HS-5 (cell line): ENCODE measurements around the gene MPHOSPH8.

Experiments used
- DNase-seq: peaks from one replicate; pipeline ENCODE4 v3.0.0-alpha.2; 2012; ENCODE audit warnings: low read depth

MPHOSPH8 gene, protein sequence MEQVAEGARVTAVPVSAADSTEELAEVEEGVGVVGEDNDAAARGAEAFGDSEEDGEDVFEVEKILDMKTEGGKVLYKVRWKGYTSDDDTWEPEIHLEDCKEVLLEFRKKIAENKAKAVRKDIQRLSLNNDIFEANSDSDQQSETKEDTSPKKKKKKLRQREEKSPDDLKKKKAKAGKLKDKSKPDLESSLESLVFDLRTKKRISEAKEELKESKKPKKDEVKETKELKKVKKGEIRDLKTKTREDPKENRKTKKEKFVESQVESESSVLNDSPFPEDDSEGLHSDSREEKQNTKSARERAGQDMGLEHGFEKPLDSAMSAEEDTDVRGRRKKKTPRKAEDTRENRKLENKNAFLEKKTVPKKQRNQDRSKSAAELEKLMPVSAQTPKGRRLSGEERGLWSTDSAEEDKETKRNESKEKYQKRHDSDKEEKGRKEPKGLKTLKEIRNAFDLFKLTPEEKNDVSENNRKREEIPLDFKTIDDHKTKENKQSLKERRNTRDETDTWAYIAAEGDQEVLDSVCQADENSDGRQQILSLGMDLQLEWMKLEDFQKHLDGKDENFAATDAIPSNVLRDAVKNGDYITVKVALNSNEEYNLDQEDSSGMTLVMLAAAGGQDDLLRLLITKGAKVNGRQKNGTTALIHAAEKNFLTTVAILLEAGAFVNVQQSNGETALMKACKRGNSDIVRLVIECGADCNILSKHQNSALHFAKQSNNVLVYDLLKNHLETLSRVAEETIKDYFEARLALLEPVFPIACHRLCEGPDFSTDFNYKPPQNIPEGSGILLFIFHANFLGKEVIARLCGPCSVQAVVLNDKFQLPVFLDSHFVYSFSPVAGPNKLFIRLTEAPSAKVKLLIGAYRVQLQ

DNA sequence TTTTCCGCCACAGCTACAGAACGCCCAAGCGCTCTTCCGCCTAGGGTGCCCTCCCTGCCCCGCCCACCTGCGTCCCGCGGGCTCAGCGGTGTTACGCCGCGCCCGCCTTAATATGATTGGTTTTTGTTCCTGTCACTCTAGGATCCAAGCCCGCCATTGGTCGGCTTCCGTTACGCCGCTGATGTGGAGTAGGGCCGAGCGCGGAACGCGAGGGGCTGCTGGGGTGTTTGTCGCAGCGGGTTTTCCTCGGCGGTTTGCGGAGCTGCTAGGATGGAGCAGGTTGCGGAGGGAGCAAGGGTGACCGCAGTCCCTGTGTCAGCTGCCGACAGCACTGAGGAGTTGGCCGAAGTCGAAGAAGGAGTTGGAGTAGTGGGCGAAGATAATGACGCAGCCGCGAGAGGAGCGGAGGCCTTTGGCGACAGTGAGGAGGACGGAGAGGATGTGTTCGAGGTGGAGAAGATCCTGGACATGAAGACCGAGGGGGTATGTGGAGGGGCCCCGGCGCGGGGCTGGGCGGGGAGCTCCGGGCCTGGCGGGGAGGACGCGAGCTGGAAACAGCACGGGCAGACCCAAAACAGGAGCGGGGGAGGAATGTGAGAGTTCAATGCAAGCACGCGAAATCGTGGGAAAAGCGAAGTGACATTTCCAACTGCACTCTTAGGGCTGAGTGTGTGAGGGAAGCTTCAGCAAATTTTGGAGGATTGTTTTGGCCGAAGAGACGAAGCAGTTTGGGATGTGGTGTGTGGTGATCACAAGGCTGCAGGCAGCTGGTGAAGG lies at the start of gene MPHOSPH8:
Gene MPHOSPH8, plus strand, starts transcription at position 181 of the 777 bp plus-strand sequence. Its CDS starts 90 bp downstream, at position 271.
- peak; percentile 45 for DNase-seq

DNA sequence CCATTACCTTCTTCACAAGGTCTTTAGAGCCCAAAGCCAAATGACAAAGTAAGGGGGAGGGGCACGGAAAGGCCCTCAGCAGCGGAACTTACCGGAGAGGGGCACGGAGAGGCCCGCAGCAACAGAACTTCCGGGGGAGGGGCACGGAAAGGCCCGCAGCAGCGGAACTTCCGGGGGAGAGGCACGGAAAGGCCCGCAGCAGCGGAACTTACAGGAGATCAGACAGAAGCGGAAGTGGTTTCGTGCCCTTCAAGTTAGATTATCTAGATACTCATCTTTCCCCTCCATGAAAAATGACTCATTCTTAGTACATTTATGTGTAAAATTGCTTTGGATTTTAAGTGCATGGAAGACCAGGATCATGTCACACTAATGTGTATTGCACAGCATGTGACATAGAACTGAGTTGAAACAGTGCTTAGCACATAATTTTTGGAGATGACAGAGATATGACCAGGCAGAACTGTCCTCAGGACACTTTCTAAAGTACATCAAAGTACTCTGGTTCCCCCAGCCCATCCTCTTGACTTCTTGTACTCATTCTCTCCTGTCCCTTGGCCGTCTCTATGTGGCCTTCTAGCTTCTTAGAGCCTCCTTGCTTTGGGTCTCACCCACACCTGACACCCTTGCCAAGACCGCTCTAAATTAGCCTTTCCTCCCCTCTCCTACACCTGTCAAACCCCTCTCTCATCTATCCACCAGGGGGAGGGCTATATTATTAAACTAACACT lies 46.4 kb upstream of the MPHOSPH8 start:
- no peak for DNase-seq

DNA sequence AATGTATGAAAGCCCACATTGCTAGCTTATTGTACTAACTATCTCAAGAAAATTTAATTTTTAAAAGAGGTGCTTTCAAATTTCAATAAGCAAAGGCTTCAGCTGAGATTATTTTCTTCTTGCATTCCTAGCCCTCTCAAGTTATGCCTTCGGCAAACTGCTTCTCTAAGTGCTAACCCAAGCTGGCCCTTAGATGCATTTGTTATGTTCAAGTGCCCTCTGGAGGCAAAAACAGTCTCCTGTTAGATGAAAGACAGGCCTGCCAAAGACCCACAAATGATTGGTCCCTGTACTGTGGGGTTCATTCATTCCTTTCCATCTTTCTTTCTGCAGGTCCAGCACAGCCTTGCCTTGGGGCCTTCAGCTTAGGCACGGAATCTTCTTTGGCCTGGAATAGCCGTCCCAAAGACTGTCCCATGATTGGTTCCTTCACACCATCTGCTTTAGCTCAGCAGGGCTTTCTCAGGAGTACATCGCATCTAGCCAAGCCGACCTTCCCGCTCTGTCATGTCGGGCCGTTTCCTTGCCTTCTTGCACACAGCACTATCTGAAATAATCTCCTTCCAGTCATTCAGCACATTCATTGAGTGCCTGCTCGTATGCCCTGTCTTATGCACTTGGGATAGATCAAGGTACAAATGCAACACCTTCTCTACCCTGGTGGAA lies 45.7 kb upstream of the MPHOSPH8 start:
- no peak for DNase-seq

DNA sequence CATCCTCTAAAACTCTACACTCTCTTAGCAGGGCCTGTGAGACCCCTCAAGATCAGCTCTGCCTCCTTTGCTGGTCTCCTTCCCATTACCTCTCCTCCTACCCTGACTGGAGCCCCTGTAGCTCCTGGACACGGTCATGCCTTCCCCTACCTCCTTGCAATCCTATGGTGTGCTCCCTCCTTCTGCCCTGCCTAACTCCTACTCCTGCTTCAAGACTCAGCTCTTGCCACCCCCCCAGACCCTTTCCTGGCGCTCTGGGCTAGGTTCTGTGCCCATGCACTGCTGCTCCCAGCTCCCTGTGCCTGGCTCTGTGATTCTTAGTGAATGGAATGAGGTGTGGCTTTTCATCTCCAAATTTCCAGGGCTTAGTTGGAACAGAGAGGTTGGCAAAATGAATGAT lies 44.1 kb upstream of the MPHOSPH8 start:
- no peak for DNase-seq

DNA sequence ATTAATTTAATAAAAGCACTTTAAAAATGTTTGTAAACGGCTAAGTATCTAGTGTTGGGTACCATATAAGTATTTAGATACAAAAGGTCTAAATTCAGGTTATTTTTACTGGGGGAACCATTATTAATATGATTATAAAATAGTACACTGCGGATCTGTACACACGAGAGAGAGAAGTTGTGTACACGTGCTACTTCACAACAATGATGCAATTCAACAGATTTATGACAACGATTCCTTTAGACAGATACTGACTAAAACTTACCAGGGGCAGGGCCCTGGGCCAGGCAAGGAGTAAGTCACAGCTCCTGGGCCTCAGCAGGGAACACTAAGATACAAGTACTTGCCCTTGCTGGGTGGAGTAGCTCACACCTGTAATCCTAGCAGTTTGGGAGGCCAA lies 43.0 kb upstream of the MPHOSPH8 start:
- no peak for DNase-seq

DNA sequence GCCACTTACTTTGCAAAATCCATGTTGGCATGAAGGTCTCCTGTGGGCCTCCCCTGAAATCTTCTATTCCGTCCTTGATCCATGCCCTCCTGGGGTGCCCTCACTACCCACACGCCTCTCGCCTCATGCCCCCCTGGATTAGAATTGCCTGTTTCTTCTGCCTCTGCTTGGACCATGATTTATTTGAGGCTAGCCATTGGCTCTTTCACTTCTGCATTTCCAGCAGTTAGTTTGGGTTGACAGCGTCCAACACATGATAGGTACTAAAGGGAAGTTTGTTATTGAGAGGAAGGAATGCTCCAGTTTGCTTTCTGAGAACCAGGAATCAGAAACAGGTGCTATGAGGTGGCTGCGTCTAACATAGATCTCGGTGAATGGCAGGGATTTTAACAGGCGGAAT lies 41.6 kb upstream of the MPHOSPH8 start:
- no peak for DNase-seq

DNA sequence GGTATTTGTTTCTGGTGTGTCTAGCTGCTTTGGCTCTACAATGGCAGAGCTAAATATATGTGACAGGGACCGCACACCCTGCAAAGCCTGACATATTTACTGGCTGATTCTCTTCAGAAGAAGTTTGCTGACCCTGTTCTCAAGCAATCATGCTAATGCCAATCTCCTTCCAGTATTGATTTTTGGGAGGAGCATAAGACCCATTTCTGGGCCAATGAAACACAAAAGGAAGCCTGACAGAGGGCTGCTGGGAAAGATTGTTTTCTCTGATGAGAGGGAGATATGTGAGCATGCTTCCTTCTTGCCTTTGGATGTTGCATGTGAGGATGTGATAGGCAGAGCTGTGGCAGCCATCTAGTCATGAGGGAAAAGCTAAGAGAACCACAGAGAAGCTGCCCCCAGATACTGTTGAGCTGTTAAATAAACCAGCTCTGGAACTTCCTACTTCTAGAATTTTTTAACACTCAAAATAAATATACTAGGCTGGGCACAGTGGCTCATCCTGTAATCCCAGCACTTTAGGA lies 40.7 kb upstream of the MPHOSPH8 start:
- no peak for DNase-seq

DNA sequence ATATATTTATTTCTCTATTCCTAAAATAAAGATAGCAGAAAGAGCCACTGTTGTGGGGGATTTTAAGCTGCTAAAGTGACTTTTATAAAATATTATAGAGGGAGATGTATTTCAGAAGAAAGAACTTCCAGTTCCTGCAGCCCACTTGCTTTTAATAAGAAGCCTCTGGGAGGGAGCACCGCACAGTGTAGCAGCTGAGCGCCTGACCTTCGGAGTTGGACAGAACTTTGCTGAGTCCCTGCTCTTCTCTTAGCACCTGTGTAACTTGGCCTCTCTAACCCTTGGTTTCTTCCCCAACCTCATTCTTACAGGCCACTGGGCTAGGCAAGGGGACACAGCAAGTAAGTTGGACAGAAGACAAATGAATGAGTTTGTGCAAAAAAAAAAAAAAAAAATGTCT lies 37.4 kb upstream of the MPHOSPH8 start:
- DNase-seq, result no peak

DNA sequence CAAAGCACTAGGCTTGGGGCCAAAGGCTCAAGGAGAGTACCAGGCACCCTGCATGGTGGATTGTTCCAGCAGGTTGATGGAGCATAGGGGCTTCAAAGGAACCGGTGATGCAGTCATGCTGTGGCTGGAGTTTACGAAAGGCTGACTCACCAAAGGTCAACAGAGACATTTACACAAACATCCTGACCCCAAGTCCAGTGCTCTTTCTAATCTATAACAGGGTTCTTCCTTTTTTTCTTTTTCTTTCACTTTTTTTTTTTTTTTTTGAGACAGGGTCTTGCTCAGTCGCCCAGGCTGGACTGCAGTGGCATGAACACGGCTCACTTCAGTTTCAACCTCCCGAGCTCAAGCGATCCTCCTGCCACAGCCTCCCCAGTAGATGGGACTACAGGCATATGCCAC lies 36.5 kb upstream of the MPHOSPH8 start:
- DNase-seq, result no peak

DNA sequence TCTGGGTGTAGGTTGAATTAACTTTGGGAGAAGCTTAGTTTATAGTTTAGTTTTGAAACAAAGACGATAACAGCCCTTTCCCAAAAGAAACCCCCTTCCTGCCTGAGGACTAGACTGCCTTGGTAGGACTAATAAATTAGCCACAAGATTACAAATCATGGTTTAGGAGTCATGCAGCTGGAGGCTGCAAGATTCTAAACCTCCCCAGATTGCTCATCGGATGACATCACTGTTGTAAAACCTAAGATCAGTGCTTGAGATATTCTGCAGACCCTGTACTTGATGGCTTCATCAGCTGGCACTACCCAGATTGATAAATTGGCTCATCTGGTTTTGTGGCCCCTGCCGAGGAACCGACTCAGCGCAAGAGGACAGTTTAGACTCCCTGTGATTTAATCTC lies 35.9 kb upstream of the MPHOSPH8 start:
- DNase-seq, result peak; percentile 48

DNA sequence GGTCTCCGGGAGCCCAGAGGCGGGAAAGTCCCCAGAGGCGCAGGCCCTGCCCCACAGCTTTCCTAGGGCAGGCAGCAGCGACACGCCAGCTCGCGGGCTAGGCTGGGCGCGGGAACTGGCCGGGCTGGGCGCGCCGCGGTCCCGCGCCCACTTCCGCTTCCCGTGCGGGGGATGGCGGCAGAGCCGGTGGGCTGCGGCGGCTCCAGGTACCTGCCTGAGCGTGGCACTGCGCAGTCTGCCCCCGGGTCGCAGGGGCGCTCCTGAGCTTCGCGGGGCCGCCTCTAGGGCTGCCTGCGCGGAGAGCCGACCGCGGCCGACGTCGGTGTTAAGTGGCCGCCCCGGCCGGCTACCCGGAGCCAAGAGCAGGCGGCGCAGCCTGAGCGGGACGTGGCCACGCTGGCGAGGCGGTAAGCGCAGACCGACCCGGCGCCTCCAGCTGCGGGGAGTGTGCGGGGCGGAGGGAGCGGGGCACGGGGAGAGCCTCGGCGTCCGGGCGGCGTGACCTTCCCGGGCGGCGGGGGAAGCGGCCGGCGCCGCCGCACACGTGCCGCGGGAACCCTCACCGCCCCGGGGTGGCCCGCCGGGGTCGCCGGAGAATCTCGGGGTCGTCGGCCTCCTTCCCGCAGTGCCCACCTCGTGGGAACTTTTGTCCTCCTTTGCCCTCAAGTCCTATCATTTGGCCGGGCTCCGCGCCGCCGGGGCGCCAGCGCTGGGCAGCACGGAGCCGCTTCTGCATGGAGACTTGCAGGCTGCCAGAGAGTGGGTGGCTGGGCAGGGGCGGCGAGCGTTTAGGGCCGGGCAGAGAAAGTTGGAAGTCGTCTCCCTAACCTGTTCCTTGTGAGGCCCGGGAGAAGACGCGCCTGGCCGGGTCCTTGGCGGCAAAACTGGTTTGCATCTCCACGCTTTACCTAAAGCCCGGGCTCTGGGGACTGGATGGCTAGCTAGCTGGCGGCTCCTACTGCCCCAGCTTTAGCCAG lies 31.4 kb upstream of the MPHOSPH8 start:
- DNase-seq, result no peak

DNA sequence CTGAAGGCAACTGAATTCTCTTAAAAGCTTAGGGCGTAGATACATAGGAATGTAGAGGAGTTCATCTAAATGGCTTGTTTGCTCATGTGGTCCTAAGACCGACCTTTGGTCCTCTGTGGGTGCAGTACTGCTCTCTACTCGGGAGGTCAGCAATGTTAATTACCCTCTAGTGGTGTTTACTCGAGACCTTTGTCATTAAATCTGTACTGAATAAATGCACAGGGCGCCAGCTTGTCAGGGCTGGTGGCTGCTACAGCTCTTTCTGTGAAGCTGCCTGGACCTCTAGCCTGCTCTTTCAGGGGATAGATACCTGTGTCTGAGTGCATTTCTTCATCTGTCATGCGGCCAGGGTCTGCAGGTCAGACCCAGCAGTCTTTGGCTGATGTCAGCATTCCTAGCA lies 29.2 kb upstream of the MPHOSPH8 start:
- DNase-seq, result no peak

DNA sequence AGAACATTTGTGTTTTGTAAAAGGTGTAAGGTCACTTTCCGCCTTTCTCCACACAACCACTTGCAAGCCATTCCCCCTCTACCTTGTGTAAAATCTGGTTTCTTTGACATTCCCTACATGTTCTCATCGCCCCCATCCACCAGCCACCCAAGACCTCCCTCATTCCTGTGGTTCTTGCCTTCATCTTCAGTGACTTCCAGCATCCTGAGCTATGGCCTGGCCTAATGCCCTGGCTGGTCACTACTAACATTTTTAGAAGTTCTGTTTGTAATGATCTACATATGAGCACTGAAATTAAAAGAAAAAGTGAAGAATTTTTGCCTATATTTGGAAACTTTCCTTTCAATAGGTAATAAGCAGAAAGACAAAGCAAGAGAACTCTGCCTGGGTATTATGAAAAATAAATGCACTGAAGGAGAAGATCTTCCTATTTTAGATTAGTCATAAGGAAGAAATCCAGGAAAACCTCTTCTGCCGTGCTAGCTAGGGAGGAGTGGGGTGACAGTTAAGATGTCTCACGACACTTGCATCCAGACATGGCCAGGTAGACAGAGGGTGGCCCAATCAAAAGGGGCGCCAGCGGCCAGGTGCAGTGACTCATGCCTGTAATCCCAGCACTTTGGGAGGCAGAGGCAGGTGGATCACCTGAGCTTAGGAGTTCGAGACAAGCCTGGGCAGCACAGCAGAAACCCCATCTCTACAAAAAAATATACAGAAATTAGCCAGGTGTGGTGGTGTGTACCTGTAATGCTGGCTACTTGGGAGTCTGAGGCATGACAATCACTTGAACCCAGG lies 28.1 kb upstream of the MPHOSPH8 start:
- no peak for DNase-seq

DNA sequence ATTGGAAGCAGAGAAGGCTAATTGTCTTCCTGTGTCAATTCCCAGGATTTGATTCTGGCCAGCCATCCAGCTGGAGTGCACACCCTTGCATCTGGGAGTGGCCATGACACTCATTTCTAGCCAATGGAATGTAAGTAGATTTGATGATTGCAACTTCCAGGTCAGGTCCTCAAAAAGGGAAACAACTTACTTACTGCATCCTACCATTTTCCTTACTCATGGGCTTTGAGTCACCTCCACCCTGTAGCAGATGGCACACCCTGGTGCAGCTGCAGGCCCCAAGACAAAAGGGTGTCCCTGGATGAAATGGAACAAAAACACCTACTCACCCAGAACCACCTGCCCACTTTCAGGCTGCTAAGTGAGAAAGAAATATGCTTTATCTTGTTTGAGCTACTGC lies 27.3 kb upstream of the MPHOSPH8 start:
- DNase-seq, result no peak

DNA sequence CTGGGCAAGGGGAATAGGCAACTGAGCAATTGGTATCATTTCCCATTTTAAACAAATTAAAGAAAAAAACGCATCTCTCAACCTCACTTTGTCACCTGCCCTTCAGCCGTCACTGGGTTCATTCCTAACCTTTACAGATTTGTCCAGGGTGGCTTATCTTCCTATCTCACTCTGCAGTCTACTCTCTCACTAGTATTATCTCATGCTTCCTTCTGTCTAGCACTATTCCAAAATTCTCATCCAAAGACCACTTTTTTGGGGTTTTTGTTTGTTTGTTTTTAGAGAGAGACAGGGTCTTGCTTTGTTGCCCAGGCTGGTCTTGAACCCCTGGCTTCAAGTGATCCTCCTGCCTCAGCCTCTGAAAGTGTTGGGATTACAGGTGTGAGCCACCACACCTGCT lies 26.7 kb upstream of the MPHOSPH8 start:
- DNase-seq, result no peak

DNA sequence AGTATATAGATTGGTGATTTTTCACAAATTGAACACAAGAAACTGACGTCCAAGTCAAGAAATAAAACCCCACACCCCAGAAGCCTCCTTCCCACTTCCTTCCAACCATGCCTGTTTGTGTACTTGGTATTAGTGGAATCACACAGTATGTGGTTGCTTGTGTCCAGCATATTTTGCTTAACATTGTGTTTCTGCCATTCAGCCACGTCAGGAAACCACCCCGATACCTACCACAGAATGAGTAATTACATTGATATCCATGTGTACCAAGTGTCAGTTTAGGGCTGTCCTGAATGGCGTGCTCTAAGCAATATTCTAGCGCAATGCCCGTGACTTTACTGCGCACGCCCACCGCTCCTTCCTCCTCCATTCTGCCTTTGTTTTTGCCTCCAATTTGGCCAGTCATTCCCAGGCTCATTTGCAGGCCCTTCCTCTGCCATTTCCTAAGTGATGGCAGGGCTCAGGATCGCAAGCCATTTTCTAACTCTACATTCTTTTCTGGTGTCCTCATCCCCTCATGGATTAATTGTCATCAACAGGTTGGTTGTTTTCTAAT lies 25.9 kb upstream of the MPHOSPH8 start:
- DNase-seq, result no peak

DNA sequence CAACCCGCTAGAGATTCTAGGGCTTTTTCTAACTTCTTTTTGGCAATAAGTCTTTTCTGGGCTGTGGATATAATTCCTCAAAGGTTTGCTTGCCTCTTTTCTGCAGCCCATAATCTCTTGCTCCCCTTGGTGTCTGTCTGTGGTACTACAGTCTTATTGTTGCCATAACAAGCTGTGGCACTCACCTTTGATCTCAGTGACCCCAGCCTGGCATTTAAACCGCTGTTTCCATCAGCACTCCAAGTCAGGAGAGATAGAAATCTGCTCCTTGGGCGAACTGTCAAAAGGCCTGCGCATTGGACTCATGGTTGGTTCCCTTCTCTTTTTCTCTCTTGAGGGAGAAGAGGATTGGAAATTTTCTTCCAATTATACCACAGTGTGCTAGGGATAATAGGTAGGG lies 14.5 kb upstream of the MPHOSPH8 start:
- DNase-seq, result no peak

DNA sequence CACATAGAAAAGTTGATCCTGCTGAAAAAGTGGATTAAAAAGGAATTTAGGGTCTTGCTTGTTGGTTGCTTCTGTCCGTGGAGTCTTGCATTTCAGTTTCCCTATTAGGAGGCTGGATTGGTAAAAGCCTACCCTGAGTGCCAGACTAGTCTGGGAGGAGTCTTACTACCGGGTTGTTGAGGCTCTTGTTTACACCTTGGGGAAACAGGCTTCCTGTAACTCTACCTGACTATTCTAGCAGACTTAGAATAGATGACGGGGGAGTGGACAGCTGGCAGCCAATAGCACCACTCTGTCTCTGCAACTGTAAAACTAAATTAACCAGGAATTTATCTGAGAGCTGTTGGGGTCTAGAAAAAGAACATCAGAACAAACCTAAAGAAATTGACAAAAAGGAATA lies 11.3 kb upstream of the MPHOSPH8 start:
- DNase-seq, result no peak

DNA sequence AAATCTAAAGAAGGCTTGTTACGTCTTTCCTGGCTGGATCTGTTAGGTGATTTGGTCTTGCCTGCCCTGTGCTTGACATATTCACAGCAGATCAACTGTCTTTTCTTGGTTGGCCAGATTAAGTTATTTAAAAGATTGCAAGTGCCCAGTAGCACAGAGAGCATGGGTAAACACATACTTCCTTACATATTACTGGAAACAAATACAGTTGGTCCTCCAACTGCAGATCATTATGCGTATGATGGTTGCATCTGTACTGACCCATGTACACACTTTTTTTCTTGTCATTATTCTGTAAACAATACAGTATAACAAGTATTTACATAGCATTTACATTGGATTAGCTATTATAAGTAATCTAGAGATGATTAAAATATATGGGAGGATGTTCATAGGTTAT lies 9.2 kb upstream of the MPHOSPH8 start:
- no peak for DNase-seq
